Measurements from ENCODE around the gene ZFAND5. TPM values are rescaled to one million over a fixed set of nuclear protein-coding genes. Genes with fewer than 3 reads are reported as not detected.
A peak's percentile ranks its signal among the peaks of the same experiment; 100 is the strongest.

Gene ZFAND5
- total RNA-seq, 2 experiments from 2014 or later, result 368 TPM

GRCh38 chr9:72305102-72305546, 59.9 kb downstream of the ZFAND5 start:
- H3K9me3 ChIP-seq (ENCODE audit: control insufficient read depth in 1 of 2, insufficient read depth in 1 of 2, low read length in 2 of 2), result no peaks in the 10 kb centered on the region
- no peaks in the 10 kb centered on the region for H3K27me3 ChIP-seq (ENCODE audit: control insufficient read depth in 1 of 2, insufficient read depth in 2 of 2, low read length in 2 of 2)
- H3K4me3 Mint-ChIP-seq, result peak overlapping the region; percentile 5
- intact Hi-C loops (cut with DNase I, micrococcal nuclease), result no loop called here
- peak; percentile 58 for ATAC-seq (ENCODE audit: poor library complexity)
- CTCF ChIA-PET, result no interaction called here
- POLR2A ChIA-PET, result interaction anchor here (1.1 to 1.3 kb wide), 3 partner anchors 60 to 287 kb away, joined by 3 to 8 read pairs (median 4); partner anchors contain the start of gene ZFAND5
- H3K9me3 Mint-ChIP-seq, result no peaks in the 10 kb centered on the region
- TF ChIP-seq CTCF (IDR thresholded peaks at IDR 0.05), result no peak
- H3K36me3 Mint-ChIP-seq (ENCODE audit: low read depth), result no peaks in the 10 kb centered on the region
- H3K27ac ChIP-seq (ENCODE audit: low read depth in 1 of 2, low read length in 2 of 2), result peak overlapping the region in 1 of 2 donors; percentile 49
- peaks cover 21% of the 10 kb centered on the region for H3K4me1 ChIP-seq (ENCODE audit: insufficient read depth, low read length)
- peak overlapping the region; percentile 28 for H3K4me3 ChIP-seq (ENCODE audit: low read length)
- DNase-seq, result peak in 5 of 14 experiments; percentile 2 to 79 (median 42)
- H3K27me3 Mint-ChIP-seq, result no peaks in the 10 kb centered on the region
- peak overlapping the region; percentile 57 for H3K27ac Mint-ChIP-seq
- H3K4me1 Mint-ChIP-seq (ENCODE audit: low read depth), result peaks cover 28% of the 10 kb centered on the region
- H3K36me3 ChIP-seq (ENCODE audit: insufficient read depth, low read length), result no peaks in the 10 kb centered on the region

GRCh38 chr9:72304538-72304937, 60.5 kb downstream of the ZFAND5 start:
- peaks cover 28% of the 10 kb centered on the region for H3K4me1 Mint-ChIP-seq (ENCODE audit: low read depth)
- CTCF ChIA-PET, result no interaction called here
- POLR2A ChIA-PET, result interaction anchor here (1.1 to 1.3 kb wide), 2 partner anchors 61 to 288 kb away, joined by 3 to 8 read pairs; partner anchors contain the start of gene ZFAND5

More at GRCh38 chr9:72304538-72304937, 60.5 kb downstream of the ZFAND5 start:
- Histone ChIP-seq H3K27ac (ENCODE audit: low read depth in 1 of 2, low read length in 2 of 2) (peak overlapping the region in 1 of 2 donors; percentile 49), H3K36me3 (ENCODE audit: insufficient read depth, low read length) (no peaks in the 10 kb centered on the region), H3K4me1 (ENCODE audit: insufficient read depth, low read length) (peaks cover 21% of the 10 kb centered on the region), H3K9me3 (ENCODE audit: control insufficient read depth in 1 of 2, insufficient read depth in 1 of 2, low read length in 2 of 2) (no peaks in the 10 kb centered on the region), H3K4me3 (ENCODE audit: low read length) (peak overlapping the region; percentile 28), H3K27me3 (ENCODE audit: control insufficient read depth in 1 of 2, insufficient read depth in 2 of 2, low read length in 2 of 2) (no peaks in the 10 kb centered on the region)
- H3K36me3 Mint-ChIP-seq (ENCODE audit: low read depth), result no peaks in the 10 kb centered on the region
- H3K4me3 Mint-ChIP-seq, result peak overlapping the region; percentile 5
- TF ChIP-seq CTCF (IDR thresholded peaks at IDR 0.05), result no peak
- H3K27me3 Mint-ChIP-seq, result no peaks in the 10 kb centered on the region
- no peaks in the 10 kb centered on the region for H3K9me3 Mint-ChIP-seq
- DNase-seq, result no peak
- intact Hi-C loops (cut with DNase I, micrococcal nuclease), result no loop called here
- H3K27ac Mint-ChIP-seq, result peak overlapping the region; percentile 57
- ATAC-seq (ENCODE audit: poor library complexity), result no peak

Other genes with a start within 250 kb of the ZFAND5 start
- gene GDA, start 215.8 kb downstream of the ZFAND5 start, total RNA-seq, result not detected
- gene TMC1, start 156.4 kb upstream of the ZFAND5 start, total RNA-seq, result not detected

Data from CD4-positive, alpha-beta T cell (primary cell).